ENCODE measurements around the gene AMMECR1.
"Not testable (repeated sequence)": the region's sequence is repeated elsewhere in the genome, so short reads cannot be mapped to it uniquely, and the experiment has no call there.

- TF ChIP-seq POLR2A (IDR thresholded peaks at IDR 0.05; ENCODE audit: low read depth, low read length); POLR2AphosphoS5 (IDR thresholded peaks at IDR 0.05; ENCODE audit: low read depth, low read length); TAF1 (IDR thresholded peaks at IDR 0.05; ENCODE audit: borderline replicate concordance, low read depth, low read length): not testable (repeated sequence)
Observed at GRCh38 chrX:110229497-110230111, 88.3 kb downstream of the AMMECR1 start.
